ENCODE results near the gene TNFSF13B. TPM values are rescaled to one million over a fixed set of nuclear protein-coding genes. Genes with fewer than 3 reads are reported as not detected.

TNFSF13B gene
- total RNA-seq, 1 donor from 2014 or later = 15.0 TPM

DNA sequence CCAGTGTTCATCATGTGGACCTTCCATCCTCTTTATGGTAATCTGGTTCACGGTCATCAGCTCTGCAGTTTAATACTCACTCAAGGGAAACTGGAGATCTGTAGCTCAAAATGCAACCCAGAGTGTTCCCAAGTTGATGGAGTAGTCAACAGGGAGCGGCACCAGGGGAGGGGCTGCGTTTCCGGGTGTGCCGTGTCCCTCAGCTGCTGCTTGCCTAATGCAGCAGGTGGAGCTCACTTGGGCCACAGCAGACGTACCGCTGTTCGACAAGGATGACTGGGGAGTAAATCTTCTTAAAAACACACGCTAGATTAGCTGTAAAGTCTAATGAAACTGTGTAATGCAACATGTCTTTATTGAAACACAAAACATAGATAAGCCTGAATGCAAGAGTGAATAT, 81.1 kb downstream of the TNFSF13B start:
- Histone ChIP-seq H3K27ac (no peak overlapping the region), H3K4me1 (no peaks in the 10 kb centered on the region), H3K27me3 (no peaks in the 10 kb centered on the region), H3K9me3 (no peaks in the 10 kb centered on the region), H3K36me3 (no peaks in the 10 kb centered on the region), H3K4me3 (no peak overlapping the region)
- DNase-seq (ENCODE audit: low spot score in 2 of 2) = no peak
- intact Hi-C loops (cut with DNase I) = no loop called here
- TF ChIP-seq, protein P1, sequence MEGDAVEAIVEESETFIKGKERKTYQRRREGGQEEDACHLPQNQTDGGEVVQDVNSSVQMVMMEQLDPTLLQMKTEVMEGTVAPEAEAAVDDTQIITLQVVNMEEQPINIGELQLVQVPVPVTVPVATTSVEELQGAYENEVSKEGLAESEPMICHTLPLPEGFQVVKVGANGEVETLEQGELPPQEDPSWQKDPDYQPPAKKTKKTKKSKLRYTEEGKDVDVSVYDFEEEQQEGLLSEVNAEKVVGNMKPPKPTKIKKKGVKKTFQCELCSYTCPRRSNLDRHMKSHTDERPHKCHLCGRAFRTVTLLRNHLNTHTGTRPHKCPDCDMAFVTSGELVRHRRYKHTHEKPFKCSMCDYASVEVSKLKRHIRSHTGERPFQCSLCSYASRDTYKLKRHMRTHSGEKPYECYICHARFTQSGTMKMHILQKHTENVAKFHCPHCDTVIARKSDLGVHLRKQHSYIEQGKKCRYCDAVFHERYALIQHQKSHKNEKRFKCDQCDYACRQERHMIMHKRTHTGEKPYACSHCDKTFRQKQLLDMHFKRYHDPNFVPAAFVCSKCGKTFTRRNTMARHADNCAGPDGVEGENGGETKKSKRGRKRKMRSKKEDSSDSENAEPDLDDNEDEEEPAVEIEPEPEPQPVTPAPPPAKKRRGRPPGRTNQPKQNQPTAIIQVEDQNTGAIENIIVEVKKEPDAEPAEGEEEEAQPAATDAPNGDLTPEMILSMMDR (IDR thresholded peaks at IDR 0.05) = no peak

DNA sequence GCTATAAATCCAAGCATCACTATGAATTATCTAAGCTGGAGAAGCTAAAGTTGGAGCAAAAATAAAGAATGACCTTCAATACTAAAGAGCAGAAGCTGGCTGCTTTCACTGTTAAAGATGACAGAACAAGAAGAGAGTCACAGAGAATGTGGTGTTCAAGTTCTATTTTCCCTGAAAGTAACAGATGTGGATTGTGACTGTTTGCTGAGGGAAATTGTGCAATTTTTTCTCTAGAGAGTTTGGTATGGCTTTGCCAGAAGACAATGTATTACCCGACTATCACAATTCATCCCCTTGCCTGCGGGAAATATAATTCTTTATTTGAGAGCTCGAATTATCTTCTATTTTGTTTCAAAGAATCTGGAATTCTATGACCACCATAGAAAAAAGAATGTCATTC, 83.1 kb downstream of the TNFSF13B start:
- DNase-seq (ENCODE audit: low spot score in 2 of 2) = no peak
- TF ChIP-seq, protein P1 (IDR thresholded peaks at IDR 0.05) = no peak
- Histone ChIP-seq H3K4me1 (no peaks in the 10 kb centered on the region), H3K9me3 (no peaks in the 10 kb centered on the region), H3K27ac (no peak overlapping the region), H3K36me3 (no peaks in the 10 kb centered on the region), H3K4me3 (no peak overlapping the region), H3K27me3 (no peaks in the 10 kb centered on the region)
- intact Hi-C loops (cut with DNase I) = no loop called here

DNA sequence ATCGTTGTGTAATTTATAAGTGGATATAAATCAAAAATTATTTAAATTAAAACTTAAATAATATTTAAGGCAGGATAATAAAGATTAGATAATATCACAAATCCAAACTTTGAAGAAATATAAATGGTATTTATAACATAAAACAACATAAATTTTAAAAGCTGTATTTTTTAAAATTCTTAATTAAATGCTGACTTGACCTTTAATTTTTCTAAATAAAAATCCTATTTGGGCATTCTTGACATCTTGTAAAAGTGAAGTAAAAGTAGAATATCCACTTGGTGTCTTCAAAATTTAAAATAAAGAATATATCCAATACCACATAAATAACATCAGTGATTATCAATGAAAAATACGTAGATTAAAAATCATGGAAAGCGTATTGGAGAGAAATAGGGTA, 87.7 kb downstream of the TNFSF13B start:
- intact Hi-C loops (cut with DNase I) = no loop called here
- H3K36me3 ChIP-seq = no peaks in the 10 kb centered on the region
- no peak for DNase-seq (ENCODE audit: low spot score in 2 of 2)
- no peak overlapping the region for H3K4me3 ChIP-seq
- H3K27me3 ChIP-seq = no peaks in the 10 kb centered on the region
- no peaks in the 10 kb centered on the region for H3K9me3 ChIP-seq
- H3K4me1 ChIP-seq = no peaks in the 10 kb centered on the region
- TF ChIP-seq, protein P1 (IDR thresholded peaks at IDR 0.05) = no peak
- no peak overlapping the region for H3K27ac ChIP-seq

Other genes starting within 250 kb of the TNFSF13B start
- 1.8 TPM for gene LIG4, start 54.2 kb upstream of the TNFSF13B start, total RNA-seq
- gene ABHD13, start 51.3 kb upstream of the TNFSF13B start, total RNA-seq = 4.5 TPM

All from ascending aorta (tissue), 2 donors.